Left renal cortex interstitium (tissue), 4 donors: ENCODE data around the gene FXYD4. TPM values are rescaled to one million over a fixed set of nuclear protein-coding genes. Genes with fewer than 3 reads are reported as not detected.
"Not testable (repeated sequence)": the region's sequence is repeated elsewhere in the genome, so short reads cannot be mapped to it uniquely, and the experiment has no call there.

Experiments
- DNase-seq, 4 donors: peaks; one replicate each; pipeline ENCODE4 v3.0.0-alpha.2; 2013; ENCODE audit warnings: low read depth in 4 of 4, low spot score in 2 of 4, missing footprints in 1 of 4
- polyA plus RNA-seq, 4 donors: library from polyadenylated mRNA; unstranded; fragments of 120-200 nt; gene quantifications; one replicate each; pipeline ENCODE4 v1.2.1, GENCODE V29; 2013; ENCODE audit not compliant: insufficient read length in 4 of 4

Gene FXYD4
- polyA plus RNA-seq, 4 donors: 0.41 to 1.5 (median 0.52) TPM; not detected in 1

GRCh38 chr10:43374194-43374593 lies 2.8 kb downstream of the FXYD4 start:
- DNase-seq: no peak

- no peak for DNase-seq
Measured at GRCh38 chr10:43375401-43376020, 4.1 kb downstream of the FXYD4 start.

GRCh38 chr10:43376046-43376635 lies 4.7 kb downstream of the FXYD4 start:
- no peak for DNase-seq

- no peak for DNase-seq
Measured at GRCh38 chr10:43376828-43377423, 5.5 kb downstream of the FXYD4 start.

GRCh38 chr10:43377424-43377883 lies 6.0 kb downstream of the FXYD4 start:
- DNase-seq: no peak

- no peak for DNase-seq
Measured at GRCh38 chr10:43380610-43381222, 9.3 kb downstream of the FXYD4 start.

- DNase-seq: no peak
Measured at GRCh38 chr10:43383204-43383971, 12.0 kb downstream of the FXYD4 start.

- DNase-seq: no peak
Measured at GRCh38 chr10:43384252-43385221, 13.1 kb downstream of the FXYD4 start.

- no peak for DNase-seq
Measured at GRCh38 chr10:43385412-43386004, 14.1 kb downstream of the FXYD4 start.

GRCh38 chr10:43386549-43386948 lies 15.1 kb downstream of the FXYD4 start:
- no peak for DNase-seq

- no peak for DNase-seq
Measured at GRCh38 chr10:43386981-43387677, 15.7 kb downstream of the FXYD4 start.

GRCh38 chr10:43387678-43388032 lies 16.2 kb downstream of the FXYD4 start:
- DNase-seq: no peak

- DNase-seq: no peak
Measured at GRCh38 chr10:43389867-43390266, 18.4 kb downstream of the FXYD4 start.

GRCh38 chr10:43390333-43390732 lies 18.9 kb downstream of the FXYD4 start:
- no peak for DNase-seq

GRCh38 chr10:43390759-43391158 lies 19.3 kb downstream of the FXYD4 start:
- no peak for DNase-seq

- DNase-seq: no peak
Measured at GRCh38 chr10:43391496-43391895, 20.1 kb downstream of the FXYD4 start.

- no peak for DNase-seq
Measured at GRCh38 chr10:43392748-43393147, 21.3 kb downstream of the FXYD4 start.

GRCh38 chr10:43393186-43393585 lies 21.8 kb downstream of the FXYD4 start:
- DNase-seq: not testable (repeated sequence)
